PC-9 (cell line): ENCODE data around the gene IL4R. TPM values are rescaled to one million over a fixed set of nuclear protein-coding genes. Genes with fewer than 3 reads are reported as not detected.

Source experiments
- BruUV-seq: library from RNA; stranded (reverse); fragments of 400-500 nt; replicated peaks from 2 replicates; lab custom pipeline; 2021; lab: Mats Ljungman, UMichigan
- CTCF ChIA-PET: fragments of 300-600 bp; sonication (Branson Sonifier 250); formaldehyde crosslinking; loops from one replicate; lab custom pipeline; 2022; ENCODE audit warnings: antibody characterized with exemption; lab: Charles Lee
- POLR2A ChIA-PET: fragments of 300-600 bp; sonication (Branson Sonifier 250); formaldehyde crosslinking; loops from one replicate; lab custom pipeline; 2022; ENCODE audit warnings: antibody characterized with exemption; ENCODE audit not compliant: unreplicated experiment; lab: Charles Lee
- DNase-seq, 2 experiments: peaks; one replicate each; pipeline versions ENCODE4 v3.0.0 to v3.0.0-alpha.2; 2015 to 2022; ENCODE audit warnings: mixed read lengths in 1 of 2
- H2AFZ ChIP-seq: fragments of 200-600 bp; sonication (generic); 2 replicates; pipeline ENCODE4 v1.8.1; 2017; ENCODE audit warnings: antibody characterized with exemption
- H3F3A ChIP-seq: fragments of 200-600 bp; sonication (generic); 2 replicates; pipeline ENCODE4 v1.8.1; 2017; ENCODE audit warnings: antibody characterized with exemption, mild to moderate bottlenecking, low read depth; ENCODE audit not compliant: insufficient read depth
- H3K27ac ChIP-seq: fragments of 200-600 bp; sonication (generic); 2 replicates; pipeline ENCODE4 v1.6.1; 2016; ENCODE audit warnings: mixed run types
- H3K27me3 ChIP-seq: fragments of 200-600 bp; sonication (generic); 2 replicates; pipeline ENCODE4 v1.6.1; 2016; ENCODE audit warnings: low read depth, mixed run types; ENCODE audit not compliant: insufficient read depth
- H3K36me3 ChIP-seq: fragments of 200-600 bp; sonication (generic); 2 replicates; pipeline ENCODE4 v1.6.1; 2016; ENCODE audit warnings: low read depth, mixed run types
- H3K4me1 ChIP-seq: fragments of 200-600 bp; sonication (generic); replicated peaks from 2 replicates; pipeline ENCODE4 v1.6.1; 2016; ENCODE audit warnings: mixed run types; ENCODE audit not compliant: insufficient read depth
- H3K4me2 ChIP-seq: fragments of 200-600 bp; sonication (generic); 2 replicates; pipeline ENCODE4 v1.6.1; 2017; ENCODE audit warnings: mixed run types
- H3K4me3 ChIP-seq: fragments of 200-600 bp; sonication (generic); 2 replicates; pipeline ENCODE4 v1.6.1; 2016; ENCODE audit warnings: mixed run types
- H3K79me2 ChIP-seq: fragments of 200-600 bp; sonication (generic); 2 replicates; pipeline ENCODE4 v1.6.1; 2017; ENCODE audit warnings: low read depth, mixed run types
- H3K9me2 ChIP-seq: fragments of 200-600 bp; sonication (generic); 2 replicates; pipeline ENCODE4 v1.8.1; 2017; ENCODE audit warnings: mild to moderate bottlenecking; ENCODE audit not compliant: insufficient read depth
- H3K9me3 ChIP-seq: fragments of 200-600 bp; sonication (generic); 2 replicates; pipeline ENCODE4 v1.8.1; 2016; ENCODE audit warnings: low read depth; ENCODE audit not compliant: insufficient read depth
- H4K20me1 ChIP-seq: fragments of 200-600 bp; sonication (generic); 2 replicates; pipeline ENCODE4 v1.8.1; 2017; ENCODE audit not compliant: insufficient read depth
- EZH2 ChIP-seq: fragments of 200-600 bp; sonication (generic); IDR thresholded peaks from 2 replicates; pipeline ENCODE4 v1.8.0; 2017; ENCODE audit warnings: antibody characterized with exemption, low read depth
- intact Hi-C: fragments of 100-400 bp; cut with micrococcal nuclease; formaldehyde crosslinking; loops from one replicate; pipeline ENCODE4 v1.10.0; 2022; ENCODE audit not compliant: unreplicated experiment
- total RNA-seq: library from RNA; stranded (reverse); gene quantifications from 2 replicates; pipeline ENCODE4 v1.2.3, GENCODE V29; 2021
- TF ChIP-seq, protein P1 (sequence below): fragments of 200-600 bp; sonication (generic); conservative IDR thresholded peaks from 2 replicates; pipeline ENCODE4 v1.6.1; 2017; ENCODE audit warnings: mixed run types, antibody characterized with exemption, mild to moderate bottlenecking, moderate library complexity

The IL4R gene
- total RNA-seq, 1 experiment from 2014 or later: 76.5 TPM

DNA sequence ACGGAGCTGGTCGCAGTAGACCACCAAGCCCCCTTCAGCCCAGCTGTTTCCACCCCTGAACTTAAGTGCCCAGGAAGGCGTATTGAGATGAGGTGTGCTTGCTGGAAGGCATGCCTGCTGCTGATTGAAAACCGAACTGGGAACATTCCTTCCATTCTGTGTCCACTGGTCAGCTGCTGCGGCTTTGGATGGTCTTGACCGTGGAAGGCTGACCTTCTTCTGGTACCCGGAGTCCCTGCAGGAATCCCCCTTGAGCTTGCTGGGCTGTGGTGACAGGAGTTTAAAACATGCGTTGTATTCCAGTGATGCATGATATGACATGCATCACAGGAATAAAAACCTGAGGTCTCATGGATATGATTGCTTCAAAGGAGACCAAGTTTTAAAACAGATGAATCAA is 31.4 kb downstream of the IL4R start:
- no peak for DNase-seq
- peaks cover 52% of the 10 kb centered on the region for H3K36me3 ChIP-seq
- H3K4me1 ChIP-seq: no peaks in the 10 kb centered on the region
- no peak overlapping the region for H3K27ac ChIP-seq
- H3K27me3 ChIP-seq: no peaks in the 10 kb centered on the region
- no peaks in the 10 kb centered on the region for H4K20me1 ChIP-seq
- TF ChIP-seq EZH2: no peak
- TF ChIP-seq, protein P1, sequence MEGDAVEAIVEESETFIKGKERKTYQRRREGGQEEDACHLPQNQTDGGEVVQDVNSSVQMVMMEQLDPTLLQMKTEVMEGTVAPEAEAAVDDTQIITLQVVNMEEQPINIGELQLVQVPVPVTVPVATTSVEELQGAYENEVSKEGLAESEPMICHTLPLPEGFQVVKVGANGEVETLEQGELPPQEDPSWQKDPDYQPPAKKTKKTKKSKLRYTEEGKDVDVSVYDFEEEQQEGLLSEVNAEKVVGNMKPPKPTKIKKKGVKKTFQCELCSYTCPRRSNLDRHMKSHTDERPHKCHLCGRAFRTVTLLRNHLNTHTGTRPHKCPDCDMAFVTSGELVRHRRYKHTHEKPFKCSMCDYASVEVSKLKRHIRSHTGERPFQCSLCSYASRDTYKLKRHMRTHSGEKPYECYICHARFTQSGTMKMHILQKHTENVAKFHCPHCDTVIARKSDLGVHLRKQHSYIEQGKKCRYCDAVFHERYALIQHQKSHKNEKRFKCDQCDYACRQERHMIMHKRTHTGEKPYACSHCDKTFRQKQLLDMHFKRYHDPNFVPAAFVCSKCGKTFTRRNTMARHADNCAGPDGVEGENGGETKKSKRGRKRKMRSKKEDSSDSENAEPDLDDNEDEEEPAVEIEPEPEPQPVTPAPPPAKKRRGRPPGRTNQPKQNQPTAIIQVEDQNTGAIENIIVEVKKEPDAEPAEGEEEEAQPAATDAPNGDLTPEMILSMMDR: no peak
- ChIA-PET CTCF (no interaction called here), POLR2A (no interaction called here)
- 0 out of 2 replicates have a peak, but pooled peaks cover 3% of the 10 kb centered on the region for H3F3A ChIP-seq
- no peaks in the 10 kb centered on the region for H3K9me3 ChIP-seq
- H3K4me3 ChIP-seq: no peak overlapping the region
- BruUV-seq: no TSS peak
- no peak overlapping the region for H3K4me2 ChIP-seq
- intact Hi-C loops: no loop called here
- H3K79me2 ChIP-seq: no peaks in the 10 kb centered on the region
- H3K9me2 ChIP-seq: no peaks in the 10 kb centered on the region
- no peak overlapping the region for H2AFZ ChIP-seq

DNA sequence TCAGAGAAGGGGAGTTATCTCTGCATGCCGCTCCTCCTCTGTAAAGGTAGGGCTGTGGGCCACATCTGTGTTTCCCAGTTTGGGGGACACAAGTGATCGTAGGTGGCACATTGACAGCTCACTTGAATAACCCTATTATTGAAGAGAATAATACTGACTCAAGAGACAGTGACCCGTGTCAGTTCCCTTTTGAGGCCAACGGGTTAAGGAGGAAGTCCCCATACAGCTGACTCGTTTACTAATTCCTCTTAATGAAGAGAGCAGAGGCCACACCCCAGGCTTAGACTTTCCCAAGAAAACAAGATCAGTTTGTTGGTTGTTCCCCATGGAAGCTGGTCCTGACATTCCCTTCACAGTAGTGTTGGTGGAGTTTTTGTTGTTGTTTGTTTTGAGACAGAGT is 33.0 kb downstream of the IL4R start:
- Histone ChIP-seq H3K27ac (no peak overlapping the region), H3K4me2 (no peak overlapping the region), H3K9me3 (no peaks in the 10 kb centered on the region), H2AFZ (no peak overlapping the region), H3K27me3 (no peaks in the 10 kb centered on the region), H4K20me1 (no peaks in the 10 kb centered on the region), H3K36me3 (peaks cover 47% of the 10 kb centered on the region), H3K9me2 (no peaks in the 10 kb centered on the region), H3K4me1 (no peaks in the 10 kb centered on the region), H3K4me3 (no peak overlapping the region), H3F3A (0 out of 2 replicates have a peak, but pooled peaks cover 3% of the 10 kb centered on the region), H3K79me2 (no peaks in the 10 kb centered on the region)
- CTCF ChIA-PET: no interaction called here
- TF ChIP-seq, protein P1: no peak
- TF ChIP-seq EZH2: no peak
- DNase-seq: no peak
- intact Hi-C loops: no loop called here
- BruUV-seq: no TSS peak
- POLR2A ChIA-PET: no interaction called here

DNA sequence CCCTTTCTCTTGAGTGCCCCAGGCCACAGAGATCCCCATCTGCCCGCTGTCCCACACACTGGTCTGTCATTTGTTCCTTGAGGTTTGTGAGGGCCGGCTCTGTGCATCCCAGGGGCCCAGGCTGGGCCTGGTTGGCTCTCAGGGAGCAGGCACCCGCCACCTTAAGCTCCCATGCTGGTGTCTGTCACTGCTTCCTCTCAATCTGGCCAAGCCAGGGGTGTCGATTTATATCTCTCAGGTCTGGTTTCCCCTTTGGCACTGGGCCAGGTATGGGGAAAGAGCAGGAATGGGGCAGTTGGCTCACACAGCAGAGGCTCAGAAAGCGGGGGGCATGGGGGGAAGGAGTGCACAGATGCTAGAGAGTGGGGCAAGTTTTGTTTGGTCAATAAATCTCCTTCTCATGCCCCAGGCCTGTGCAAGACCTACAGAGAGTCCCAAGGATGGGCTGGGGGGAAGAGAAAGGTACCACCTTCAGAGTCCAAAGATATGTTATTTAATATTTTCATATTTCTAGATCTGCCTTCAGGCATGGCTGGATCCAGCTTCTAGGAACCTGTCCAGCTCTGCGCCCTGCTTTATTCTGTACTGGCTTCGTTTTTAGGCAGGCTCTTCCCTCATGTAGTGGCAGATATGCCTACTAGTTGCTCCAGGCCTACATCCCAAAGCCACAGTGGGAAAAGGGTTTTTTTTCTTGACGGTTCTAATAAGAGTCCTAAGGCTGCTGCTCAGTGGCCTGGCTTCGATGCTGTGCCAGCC is 34.3 kb downstream of the IL4R start:
- Histone ChIP-seq H3K79me2 (no peaks in the 10 kb centered on the region), H3K9me3 (no peaks in the 10 kb centered on the region), H3K36me3 (peaks cover 41% of the 10 kb centered on the region), H3K27me3 (no peaks in the 10 kb centered on the region), H3K9me2 (no peaks in the 10 kb centered on the region), H3K4me2 (no peak overlapping the region), H3K27ac (no peak overlapping the region), H3K4me3 (no peak overlapping the region), H4K20me1 (no peaks in the 10 kb centered on the region), H2AFZ (no peak overlapping the region), H3F3A (0 out of 2 replicates have a peak, but pooled peaks cover 3% of the 10 kb centered on the region), H3K4me1 (no peaks in the 10 kb centered on the region)
- intact Hi-C loops: no loop called here
- TF ChIP-seq EZH2: no peak
- TF ChIP-seq, protein P1: no peak
- ChIA-PET POLR2A (no interaction called here), CTCF (no interaction called here)
- DNase-seq: peak in 1 of 2 experiments; percentile 29
- BruUV-seq: no TSS peak
